Measurements from ENCODE around the gene GLP2R.

GLP2R gene

DNA sequence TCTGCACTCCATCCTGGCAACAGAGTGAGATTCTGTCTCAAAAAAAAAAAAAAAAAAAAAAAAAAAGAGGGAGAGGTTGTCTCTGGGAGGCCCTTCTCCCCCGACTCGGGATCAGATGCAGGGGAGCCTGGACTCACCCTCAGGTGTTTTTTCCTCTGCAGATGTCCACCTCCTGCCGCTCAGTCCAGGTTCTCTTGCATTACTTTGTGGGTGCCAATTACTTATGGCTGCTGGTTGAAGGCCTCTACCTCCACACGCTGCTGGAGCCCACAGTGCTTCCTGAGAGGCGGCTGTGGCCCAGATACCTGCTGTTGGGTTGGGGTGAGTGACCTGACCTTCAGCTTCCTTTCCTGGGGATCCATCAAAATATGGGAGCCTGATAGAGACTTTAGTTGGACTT, 34.1 kb downstream of the GLP2R start:
- no peak for DNase-seq

GRCh38 chr17:9860851-9861250, 35.1 kb downstream of the GLP2R start:
- DNase-seq: no peak

DNA sequence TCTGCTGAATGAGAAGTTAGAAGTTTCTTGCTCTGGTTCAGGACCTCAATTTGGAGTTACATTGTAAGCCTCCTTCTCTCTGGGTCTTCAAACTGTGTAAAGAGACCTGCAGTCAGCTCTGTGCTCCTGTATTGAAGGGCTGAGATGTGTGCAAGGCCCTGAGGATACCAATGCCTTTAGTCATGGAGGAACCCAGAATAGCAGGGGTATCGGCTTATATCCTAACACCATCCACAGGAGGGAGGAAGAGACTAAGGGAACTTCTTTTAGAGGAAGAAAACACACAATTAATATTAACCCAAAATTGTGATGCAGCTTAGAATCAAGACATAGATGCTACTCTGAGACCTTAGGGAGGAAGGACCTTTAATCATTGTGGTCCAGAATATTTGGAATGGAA, 36.5 kb downstream of the GLP2R start:
- DNase-seq: no peak

- DNase-seq: no peak
Measured at GRCh38 chr17:9862949-9863348, 37.2 kb downstream of the GLP2R start.

DNA sequence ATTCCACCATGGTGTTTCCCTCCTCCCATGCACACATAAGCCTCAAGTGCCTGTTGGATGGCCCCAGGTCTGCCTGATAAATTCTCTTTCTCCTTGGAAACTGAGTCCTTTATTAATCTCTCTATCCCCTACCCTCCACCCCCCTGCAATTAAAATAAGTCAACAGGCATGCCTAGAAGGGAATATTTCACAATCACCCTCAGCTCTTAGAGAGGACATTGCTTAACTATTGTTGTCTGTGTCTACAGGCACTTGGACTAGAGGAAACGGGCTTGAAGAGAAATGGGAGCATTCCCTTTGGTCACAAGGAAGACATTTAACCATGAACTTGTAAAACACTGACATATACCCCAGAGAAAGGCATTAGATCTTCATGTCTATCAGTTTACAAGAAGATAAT, 39.9 kb downstream of the GLP2R start:
- no peak for DNase-seq

DNA sequence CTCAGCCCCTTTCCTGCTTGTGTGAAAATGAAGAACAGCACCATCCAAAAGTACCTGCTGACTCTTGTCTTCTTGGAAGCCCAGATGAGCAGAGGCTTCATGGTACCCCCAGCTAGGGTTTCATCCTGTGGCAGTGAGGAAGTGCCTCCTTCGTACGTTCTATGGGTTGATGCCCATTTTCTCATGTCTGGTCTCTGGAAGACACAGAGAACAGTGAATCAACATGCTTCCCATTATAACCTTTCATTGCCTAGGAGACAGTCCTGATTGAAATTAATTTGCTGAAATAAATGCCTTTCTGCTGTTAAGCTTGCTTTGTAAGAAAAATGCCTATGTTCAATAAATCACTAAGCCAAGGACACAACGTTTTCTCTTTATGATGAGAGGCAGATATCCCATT, 42.8 kb downstream of the GLP2R start:
- DNase-seq: no peak

DNA sequence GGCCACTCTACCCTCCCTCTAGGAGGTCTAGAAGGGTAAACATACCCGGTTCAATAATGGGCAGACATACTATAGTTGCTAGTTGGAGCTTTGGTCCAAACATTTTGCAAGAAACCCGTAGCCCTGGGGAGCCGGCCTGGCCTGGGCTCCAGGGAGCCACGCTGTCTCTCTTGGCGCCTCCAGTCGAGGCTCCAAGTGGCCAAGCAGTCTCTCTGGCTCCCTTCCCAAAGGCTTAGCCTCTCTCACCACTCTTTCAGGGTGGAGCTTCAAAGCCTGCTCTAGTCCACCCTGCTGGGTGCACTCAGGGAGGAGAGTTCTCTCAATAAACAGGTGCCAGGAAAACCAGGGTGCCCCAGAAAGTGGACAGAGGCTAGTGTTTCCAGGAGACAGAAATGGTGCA, 47.1 kb downstream of the GLP2R start:
- no peak for DNase-seq

DNA sequence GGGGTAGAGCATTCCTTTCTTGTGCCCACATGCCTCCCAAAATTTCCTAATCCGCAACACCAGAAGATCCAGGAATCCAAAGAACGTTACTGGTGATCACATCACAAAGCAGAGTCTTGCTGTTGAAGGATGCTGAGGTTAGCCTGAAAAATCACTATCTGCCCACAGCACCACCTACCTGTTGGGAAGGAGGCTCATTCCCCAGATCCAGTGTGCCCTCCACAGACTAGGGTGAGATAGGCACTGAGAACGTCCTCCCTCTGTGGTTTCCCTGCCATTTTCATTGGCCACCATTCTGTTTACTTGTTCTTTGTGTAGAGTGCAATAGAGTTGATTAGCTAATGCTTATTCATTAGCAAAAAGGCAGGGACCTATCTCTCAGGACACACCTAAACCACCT, 49.0 kb downstream of the GLP2R start:
- no peak for DNase-seq

GRCh38 chr17:9875441-9875840, 49.7 kb downstream of the GLP2R start:
- DNase-seq: no peak

DNA sequence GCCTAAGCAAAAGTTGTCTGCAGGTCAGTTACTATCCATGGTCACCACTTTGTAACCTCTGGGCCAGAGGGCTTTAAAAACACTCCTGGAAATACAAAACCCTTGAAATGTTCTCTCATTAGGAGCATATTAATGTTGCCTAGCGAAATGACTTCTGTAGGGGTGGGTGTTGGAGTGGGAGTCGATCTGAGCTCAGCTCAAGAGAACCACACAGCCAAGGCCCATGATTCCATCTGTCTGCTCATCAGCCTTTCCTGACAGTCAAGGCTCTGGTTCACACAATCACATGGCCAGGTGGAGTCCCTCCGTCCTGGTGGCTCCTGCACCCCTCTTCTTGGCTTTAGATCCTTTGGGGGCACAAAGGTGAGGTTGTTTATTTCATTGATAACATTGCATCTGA, 52.6 kb downstream of the GLP2R start:
- DNase-seq: no peak

DNA sequence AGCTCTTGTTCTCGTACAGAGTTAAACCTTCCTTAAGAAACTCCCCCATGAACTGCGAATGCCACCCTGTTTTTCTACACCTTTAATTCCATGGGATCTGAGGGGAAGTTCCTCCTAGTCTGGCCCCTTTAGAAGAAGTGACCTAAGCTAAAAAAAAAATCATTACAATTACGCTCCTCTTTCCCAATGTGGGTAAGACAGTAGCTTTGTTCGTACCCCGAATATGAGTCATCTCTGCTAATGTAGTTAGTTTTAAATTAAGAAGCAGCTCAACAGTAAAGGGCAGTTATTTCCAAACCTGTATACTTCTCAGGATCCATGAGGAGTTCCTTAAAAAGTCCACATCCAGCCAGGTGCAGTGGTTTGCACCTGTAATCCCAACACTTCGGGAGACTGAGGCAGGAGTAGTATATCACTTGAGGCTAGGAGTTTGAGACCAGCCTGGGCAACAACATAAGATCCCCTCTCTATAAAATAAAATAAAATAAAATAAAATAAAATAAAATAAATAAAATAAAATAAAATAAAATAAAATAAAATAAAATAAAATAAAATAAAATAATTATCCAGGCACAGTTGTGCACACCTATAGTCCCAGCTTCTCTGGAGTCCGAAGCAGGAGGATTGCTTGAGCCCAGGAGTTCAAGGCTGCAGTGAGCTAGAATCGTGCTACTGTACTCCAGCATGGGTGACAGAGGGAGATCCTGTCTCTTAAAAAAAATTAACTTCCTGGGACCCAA, 53.2 kb downstream of the GLP2R start:
- DNase-seq: no peak

DNA sequence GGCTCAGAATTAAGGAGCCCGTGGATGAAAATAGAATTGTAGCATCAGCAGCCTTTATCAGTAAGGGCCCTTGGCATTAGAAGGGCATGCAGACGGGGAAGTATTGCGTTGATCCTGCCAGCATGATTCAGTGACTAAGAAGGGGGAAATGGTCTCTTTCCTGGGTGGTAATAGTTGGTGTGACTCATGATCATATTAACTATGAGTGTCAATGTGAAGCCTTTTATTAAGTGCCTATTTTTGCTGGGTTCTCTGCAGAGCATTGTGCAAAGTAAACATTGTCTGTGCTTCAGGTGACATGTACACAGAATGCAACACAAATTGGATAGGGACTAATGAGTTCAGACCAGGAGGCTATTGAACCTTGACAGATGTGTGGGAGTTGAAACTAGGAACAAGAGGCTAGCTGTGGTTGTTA, 54.9 kb downstream of the GLP2R start:
- no peak for DNase-seq

GRCh38 chr17:9883451-9883850, 57.7 kb downstream of the GLP2R start:
- no peak for DNase-seq

- no peak for DNase-seq
Measured at GRCh38 chr17:9886141-9886930, 60.6 kb downstream of the GLP2R start.

DNA sequence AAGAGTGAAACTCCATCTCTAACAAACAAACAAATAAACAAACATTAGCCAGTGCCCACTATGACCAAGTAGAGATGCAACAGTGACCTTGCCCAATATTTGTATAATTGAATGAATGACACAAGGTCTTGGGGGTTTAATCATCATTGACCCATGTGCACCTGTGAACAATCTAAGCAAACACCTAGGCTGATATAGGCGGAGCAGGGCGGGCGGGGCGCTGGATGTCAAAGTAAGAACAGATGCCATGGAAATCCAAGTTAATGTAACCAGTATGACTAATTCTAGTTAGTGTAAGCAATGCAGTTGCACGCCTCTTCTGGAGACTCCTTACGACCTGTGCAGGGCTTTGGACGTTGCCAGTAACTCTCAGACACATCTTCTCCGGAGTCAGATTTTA, 61.8 kb downstream of the GLP2R start:
- no peak for DNase-seq

GRCh38 chr17:9890124-9890523, 64.4 kb downstream of the GLP2R start:
- DNase-seq: no peak

DNA sequence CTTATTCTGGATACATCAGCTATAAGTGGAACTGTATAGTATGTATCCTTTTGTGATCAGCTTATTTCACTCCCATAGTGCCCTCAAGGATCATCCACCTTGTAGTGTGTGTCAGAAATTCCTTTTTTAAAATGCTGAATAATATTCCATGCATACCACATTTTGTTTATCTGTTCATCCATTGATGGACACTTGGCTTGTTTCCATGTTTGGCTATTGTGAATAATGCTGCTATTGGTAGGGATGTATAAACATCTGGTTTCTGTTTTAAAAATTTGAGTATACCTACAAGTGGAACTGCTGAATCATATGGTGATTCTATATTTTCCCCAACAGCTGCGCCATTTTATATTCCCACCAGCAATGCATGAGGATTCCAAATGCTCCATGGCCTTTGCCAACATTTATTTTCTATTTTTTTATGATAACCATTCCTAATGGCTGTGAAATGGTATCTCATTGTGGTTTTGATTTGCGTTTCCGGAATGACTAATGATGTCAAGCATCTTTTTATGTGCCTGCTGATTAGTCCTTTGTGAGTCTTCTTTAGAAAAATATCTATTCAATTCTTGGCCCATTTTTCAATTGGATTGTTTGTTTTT, 67.8 kb downstream of the GLP2R start:
- DNase-seq: no peak

DNA sequence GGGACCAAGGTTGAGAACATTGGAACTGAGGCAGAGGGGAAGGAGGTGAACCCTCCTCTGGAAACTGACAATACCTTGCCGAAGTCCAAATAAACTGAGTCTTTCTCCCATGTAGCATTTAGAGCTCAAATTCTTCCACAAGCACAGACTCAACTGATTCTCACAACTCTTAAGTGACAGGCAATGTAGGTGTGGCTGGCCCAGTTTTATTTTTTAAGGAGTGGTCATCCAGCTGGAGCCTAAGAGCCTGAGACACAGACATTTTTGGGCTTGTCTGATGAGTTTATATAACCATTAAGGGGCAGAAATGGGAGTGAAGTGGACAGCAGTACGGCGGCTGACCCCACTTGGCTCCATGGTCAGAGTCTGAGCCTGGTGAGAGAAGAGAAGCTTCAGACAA, 68.5 kb downstream of the GLP2R start:
- no peak for DNase-seq

DNA sequence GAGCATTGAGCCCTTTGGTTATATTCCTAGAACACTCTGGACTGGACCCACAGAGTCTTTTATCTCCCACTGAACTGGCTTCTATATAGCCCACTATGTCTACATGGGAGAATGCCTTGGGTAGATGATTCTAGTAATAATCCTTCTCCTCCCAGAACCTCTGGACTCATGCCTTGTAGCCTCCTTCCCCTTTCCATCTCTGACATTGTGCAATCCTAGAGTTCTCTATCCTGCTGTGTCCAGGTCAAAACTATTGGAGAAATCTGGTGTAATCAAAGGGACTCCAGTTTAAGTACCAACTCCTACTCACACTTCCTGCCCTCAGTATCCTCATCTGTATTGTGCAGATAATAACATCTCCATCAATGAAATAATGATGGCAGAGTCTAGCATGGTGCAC, 70.2 kb downstream of the GLP2R start:
- DNase-seq: no peak

DNA sequence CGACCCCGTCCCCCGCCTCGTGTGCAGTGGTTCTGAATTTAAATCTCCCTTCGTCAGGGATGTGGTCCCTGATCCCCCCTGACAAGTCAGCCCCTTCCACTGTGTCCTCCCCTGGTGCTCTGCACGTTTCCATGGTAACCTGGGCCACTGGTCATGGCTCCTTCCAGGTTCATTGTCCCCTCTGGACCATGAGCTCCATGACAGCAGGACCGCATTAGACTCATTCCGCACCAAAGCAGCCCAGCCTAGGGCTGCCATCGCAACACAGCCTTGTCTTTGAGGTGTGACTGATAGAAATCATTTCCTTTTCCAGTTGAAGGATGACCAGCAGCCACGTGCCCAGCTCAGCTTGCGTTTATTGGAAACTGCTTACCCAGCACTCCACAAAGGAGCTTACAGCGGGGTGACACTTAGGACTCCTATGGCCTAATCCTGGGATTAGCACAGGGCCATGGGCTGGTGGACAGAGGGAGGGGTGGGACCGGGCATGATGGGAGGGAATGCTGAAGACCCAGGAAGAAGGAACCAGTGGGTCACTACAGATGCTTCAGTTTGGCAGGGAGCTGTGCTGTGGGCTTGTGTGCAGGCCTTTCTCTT, 71.7 kb downstream of the GLP2R start:
- no peak for DNase-seq

- DNase-seq: no peak
Measured at GRCh38 chr17:9898812-9899211, 73.1 kb downstream of the GLP2R start.

GRCh38 chr17:9899280-9900043, 73.7 kb downstream of the GLP2R start:
- DNase-seq: no peak

GRCh38 chr17:9900044-9900594, 74.4 kb downstream of the GLP2R start:
- DNase-seq: no peak

Measured in activated gamma-delta T cell (primary cell).